LNCAP (cell line): ENCODE measurements around the gene SLC17A7.

Experiments
- TF ChIP-seq, protein P1 (sequence below): fragments of 450-650 bp; IDR thresholded peaks from 2 replicates; pipeline ENCODE4 v1.5.1; 2017; ENCODE audit warnings: mild to moderate bottlenecking

The SLC17A7 gene

DNA sequence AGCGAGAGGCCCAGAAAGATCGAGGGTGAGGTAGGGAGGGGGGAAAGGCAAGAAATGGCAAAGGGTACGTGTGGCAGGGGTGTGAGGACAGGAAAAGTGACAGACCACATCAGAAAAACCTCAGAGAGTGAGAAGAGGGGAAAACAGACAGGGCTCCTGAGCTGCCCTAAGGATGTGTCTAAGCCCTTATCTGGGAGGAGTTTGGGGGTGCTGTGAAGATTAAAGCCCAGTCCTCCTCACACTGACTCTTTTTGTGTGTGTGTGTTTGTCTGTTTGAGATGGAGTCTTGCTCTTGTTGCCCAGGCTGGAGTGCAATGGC is 17.4 kb downstream of the SLC17A7 start:
- TF ChIP-seq, protein P1, sequence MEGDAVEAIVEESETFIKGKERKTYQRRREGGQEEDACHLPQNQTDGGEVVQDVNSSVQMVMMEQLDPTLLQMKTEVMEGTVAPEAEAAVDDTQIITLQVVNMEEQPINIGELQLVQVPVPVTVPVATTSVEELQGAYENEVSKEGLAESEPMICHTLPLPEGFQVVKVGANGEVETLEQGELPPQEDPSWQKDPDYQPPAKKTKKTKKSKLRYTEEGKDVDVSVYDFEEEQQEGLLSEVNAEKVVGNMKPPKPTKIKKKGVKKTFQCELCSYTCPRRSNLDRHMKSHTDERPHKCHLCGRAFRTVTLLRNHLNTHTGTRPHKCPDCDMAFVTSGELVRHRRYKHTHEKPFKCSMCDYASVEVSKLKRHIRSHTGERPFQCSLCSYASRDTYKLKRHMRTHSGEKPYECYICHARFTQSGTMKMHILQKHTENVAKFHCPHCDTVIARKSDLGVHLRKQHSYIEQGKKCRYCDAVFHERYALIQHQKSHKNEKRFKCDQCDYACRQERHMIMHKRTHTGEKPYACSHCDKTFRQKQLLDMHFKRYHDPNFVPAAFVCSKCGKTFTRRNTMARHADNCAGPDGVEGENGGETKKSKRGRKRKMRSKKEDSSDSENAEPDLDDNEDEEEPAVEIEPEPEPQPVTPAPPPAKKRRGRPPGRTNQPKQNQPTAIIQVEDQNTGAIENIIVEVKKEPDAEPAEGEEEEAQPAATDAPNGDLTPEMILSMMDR = no peak

DNA sequence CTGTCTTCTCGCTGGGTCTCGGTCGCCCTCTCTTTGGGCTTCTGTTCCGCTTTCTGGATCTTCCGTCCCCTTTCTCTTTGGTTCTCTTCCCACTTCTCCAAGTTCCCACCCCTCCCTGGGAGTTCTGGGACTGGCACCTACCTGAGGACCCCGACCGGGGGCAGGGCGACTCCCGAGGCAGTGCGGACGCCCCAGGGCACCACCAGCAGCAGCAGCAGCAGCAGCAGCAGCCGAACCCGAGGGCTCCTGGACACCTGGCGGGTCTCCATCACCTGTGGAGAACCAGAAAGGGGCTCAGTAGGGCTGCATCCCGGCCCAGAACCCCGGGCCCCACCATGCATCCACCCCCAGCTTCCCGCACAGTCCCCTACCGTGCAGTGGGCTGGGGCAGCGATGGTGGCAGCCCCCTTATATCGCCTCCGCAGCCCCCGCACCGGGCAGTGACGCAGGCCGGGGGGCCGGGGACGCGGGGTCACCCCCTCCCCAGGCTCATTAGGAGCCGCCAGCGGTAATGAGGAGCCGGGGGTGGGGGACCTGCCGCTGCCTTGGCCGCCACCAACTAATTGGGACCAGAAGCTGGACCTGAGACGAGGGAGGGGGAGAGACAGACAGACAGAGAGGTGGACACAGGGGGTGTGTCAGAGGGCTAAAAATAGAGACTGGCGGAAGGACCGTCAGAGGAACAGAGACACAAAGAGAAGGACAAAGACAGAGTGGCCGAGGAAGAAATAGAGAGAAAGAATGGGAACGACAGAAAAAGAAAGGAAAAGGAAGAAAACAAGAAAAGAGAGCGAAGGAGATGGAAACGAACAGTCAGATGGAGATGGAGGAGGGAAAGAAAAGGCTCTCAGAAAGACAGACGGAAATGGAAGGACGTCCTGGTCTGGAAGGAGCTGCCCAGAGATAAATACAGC is 18.0 kb downstream of the SLC17A7 start, which contains the start of gene PTH2:
Gene PTH2, minus strand, starts transcription at position 371 of the 914 bp plus-strand sequence. Its CDS starts 102 bp downstream, at position 269.
- TF ChIP-seq, protein P1 = no peak

DNA sequence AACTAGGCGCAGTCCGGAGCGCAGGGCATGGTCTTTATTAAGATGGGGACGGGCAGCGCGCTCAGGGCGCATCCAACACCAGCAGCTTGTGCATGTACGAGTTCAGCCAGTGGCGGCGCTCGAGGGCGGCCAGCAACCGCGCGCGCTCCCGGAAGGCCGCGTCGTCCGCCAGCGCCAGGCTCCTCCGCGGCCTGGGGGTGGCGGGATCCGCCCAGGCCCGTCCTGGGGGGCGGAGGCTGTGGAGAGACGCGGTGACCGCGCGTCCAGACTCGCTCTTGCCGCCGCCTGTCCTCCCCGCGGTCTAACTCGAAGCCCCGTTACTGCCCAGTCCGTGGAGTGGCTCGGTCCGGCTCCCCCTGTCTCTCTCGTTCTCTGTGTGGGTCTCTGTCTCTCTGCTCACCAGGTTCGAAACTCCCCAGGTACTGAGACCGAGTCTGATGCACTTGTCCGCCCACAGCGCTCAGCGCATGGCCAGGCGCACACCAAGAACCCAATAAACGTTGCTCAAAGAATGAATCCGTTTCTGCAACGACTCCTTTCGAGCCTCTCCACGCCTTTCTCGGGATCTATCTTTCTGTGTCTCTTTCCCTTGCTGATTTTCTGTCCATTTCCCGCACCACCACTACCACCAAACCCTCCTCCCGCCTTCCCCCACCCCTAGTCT is 18.8 kb downstream of the SLC17A7 start:
- TF ChIP-seq, protein P1 = peak; percentile 53

DNA sequence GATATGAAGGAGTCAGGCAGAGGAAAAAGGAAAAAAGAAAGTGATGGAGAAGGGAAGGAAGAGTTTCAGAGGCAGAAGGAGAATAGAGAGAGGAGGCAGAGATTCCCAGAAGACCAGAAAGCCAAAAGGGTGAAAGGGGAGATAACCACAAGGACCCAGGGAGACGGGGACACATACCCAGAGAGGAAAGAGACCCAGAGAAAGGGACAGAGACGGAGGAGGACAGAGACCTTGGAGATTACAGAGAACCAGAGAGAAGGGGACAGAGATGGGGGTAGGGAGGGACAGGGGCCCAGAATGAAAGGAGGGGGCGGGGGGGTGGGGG is 19.5 kb downstream of the SLC17A7 start:
- TF ChIP-seq, protein P1 = no peak

DNA sequence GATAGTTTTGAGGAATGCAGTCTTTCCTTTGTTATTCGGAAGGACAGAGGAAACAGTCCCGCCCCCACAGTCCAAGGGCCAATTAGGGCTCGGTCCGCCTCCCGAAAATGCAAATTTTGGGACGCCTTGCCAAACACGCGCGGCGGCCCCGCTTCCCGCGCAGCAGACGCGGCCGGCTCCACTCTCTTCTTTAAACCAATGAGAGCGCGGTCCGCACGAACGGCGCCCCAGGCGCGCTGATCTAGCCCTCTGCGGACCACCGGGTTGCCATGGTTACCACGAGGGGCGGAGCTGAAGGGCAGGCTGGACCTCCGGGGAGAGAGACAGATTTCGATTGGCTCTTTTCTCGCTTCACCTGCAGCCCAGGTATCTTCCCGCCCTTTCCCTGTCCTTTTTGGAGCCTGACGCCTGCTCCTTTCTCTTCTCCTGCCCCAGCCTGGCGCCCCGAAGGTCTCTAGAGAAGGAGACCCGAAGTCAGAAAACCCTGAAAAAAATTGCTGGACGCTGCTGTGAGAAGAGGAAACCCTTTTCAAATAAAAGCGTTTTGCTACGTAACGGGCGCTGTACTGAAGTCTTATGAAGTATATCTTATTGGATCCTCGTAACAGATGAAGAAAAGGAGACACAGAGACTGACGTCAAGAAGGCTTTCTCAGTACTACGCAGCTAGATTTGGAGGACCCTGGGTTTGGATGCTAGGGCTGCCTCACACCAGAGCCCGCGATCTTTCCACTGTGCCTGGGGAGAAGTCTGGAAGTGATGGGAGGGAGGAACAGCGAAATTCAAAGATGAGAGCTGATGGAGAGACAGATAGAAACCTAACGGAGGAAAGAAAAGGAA is 20.1 kb downstream of the SLC17A7 start:
- TF ChIP-seq, protein P1 = no peak

DNA sequence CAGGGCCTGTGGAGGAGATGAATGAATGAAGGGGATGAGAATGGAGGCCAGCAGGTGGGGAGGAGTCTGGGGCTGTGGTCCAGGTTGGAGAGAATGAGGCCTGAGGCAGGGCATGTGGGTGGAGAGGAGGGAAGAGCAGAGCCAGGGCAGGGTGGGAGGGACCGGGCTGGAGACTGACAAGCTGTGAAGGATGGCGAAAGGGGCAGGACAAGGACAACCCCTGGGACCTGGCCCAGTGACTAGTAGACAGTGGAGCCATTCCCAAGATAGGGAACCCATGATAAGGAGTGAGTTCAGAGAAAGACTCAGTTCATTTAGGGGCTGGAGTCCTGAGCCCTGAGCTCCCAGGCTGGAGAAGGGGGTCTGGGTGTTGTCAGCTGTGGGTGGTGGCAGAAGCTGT is 21.1 kb downstream of the SLC17A7 start:
- TF ChIP-seq, protein P1 = no peak

DNA sequence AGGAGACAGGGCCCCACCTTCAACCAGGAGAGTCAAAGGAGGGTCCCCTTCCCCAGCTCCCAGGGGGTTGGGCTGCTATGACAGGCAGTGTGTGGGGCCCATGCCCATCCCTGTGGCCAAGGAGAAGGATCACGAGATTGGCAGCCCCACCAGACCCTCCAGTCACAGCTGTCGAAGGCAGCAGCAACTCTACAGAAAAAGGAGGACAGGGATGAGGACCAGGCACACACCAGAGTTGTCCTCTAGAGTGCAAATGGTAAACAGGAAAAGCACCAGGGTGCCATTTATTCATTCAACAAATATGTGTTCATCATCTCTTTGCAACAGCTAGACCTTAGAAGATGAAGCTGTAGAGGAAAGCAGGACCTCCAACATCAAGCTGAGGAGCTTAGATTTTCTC is 22.2 kb downstream of the SLC17A7 start:
- TF ChIP-seq, protein P1 = no peak
